Ureter (tissue), 1 donor: ENCODE data around the gene SAYSD1. TPM values are rescaled to one million over a fixed set of nuclear protein-coding genes. Genes with fewer than 3 reads are reported as not detected.

Experiments used
- DNase-seq: peaks from one replicate; pipeline ENCODE4 v3.0.0-alpha.2; 2020; ENCODE audit warnings: low spot score
- total RNA-seq: library from RNA; stranded (reverse); gene quantifications from one replicate; pipeline ENCODE4 v1.2.4, GENCODE V29; 2023
- donor health status: DM: yes; HTN: yes; CAD: no.

SAYSD1 gene
- total RNA-seq, 1 donor from 2014 or later, result 19.3 TPM

- no peak for DNase-seq
These were observed 6.7 kb downstream of the SAYSD1 start for GRCh38 chr6:39108041-39108839.

- DNase-seq, result no peak
These were observed 7.3 kb downstream of the SAYSD1 start for GRCh38 chr6:39107641-39108040.

GRCh38 chr6:39107034-39107433 lies 8.0 kb downstream of the SAYSD1 start:
- DNase-seq, result no peak

- no peak for DNase-seq
These were observed 10.5 kb downstream of the SAYSD1 start for GRCh38 chr6:39104528-39104927.

GRCh38 chr6:39102821-39103136 lies 12.2 kb downstream of the SAYSD1 start:
- DNase-seq, result no peak

GRCh38 chr6:39102071-39102820 lies 12.7 kb downstream of the SAYSD1 start:
- no peak for DNase-seq

- no peak for DNase-seq
These were observed 14.6 kb downstream of the SAYSD1 start for GRCh38 chr6:39100358-39100757.

GRCh38 chr6:39095578-39095977 lies 19.4 kb downstream of the SAYSD1 start:
- DNase-seq, result no peak

GRCh38 chr6:39093149-39093708 lies 21.8 kb downstream of the SAYSD1 start:
- no peak for DNase-seq

GRCh38 chr6:39092124-39092523 lies 22.9 kb downstream of the SAYSD1 start:
- no peak for DNase-seq

- no peak for DNase-seq
These were observed 23.8 kb downstream of the SAYSD1 start for GRCh38 chr6:39091220-39091619.

- no peak for DNase-seq
These were observed 24.9 kb downstream of the SAYSD1 start for GRCh38 chr6:39090036-39090435.

- DNase-seq, result no peak
These were observed 26.7 kb downstream of the SAYSD1 start for GRCh38 chr6:39088331-39088730.

GRCh38 chr6:39087197-39087596 lies 27.8 kb downstream of the SAYSD1 start:
- DNase-seq, result no peak

- no peak for DNase-seq
These were observed 28.3 kb downstream of the SAYSD1 start for GRCh38 chr6:39086711-39087110.

- no peak for DNase-seq
These were observed 28.7 kb downstream of the SAYSD1 start for GRCh38 chr6:39086294-39086693.

GRCh38 chr6:39085129-39085797 lies 29.7 kb downstream of the SAYSD1 start:
- no peak for DNase-seq

GRCh38 chr6:39084506-39084905 lies 30.5 kb downstream of the SAYSD1 start:
- DNase-seq, result no peak

- DNase-seq, result no peak
These were observed 31.8 kb downstream of the SAYSD1 start for GRCh38 chr6:39083231-39083634.

- DNase-seq, result no peak
These were observed 32.7 kb downstream of the SAYSD1 start for GRCh38 chr6:39082310-39082709.

GRCh38 chr6:39080246-39080875 lies 34.6 kb downstream of the SAYSD1 start:
- DNase-seq, result no peak
